T1000 (cell line): Measurements from ENCODE around the gene LBHD2.

Experiments
- DNase-seq: peaks from one replicate; lab custom pipeline; 2025; ENCODE audit warnings: mixed read lengths; lab: John Stamatoyannopoulos, UW

LBHD2 gene

GRCh38 chr14:103121121-103121845, 37.3 kb downstream of the LBHD2 start:
- DNase-seq: no peak

GRCh38 chr14:103121846-103122584, 38.0 kb downstream of the LBHD2 start:
- DNase-seq: peak; percentile 41

- DNase-seq: no peak
These were observed 38.6 kb downstream of the LBHD2 start for GRCh38 chr14:103122585-103122946.

GRCh38 chr14:103122947-103123633, 39.1 kb downstream of the LBHD2 start, which contains the start of gene TNFAIP2:
TSS of gene TNFAIP2 (plus strand) at chr14:103123461. CDS start at chr14:103126458, 2,997 bp downstream.
- DNase-seq: no peak

- no peak for DNase-seq
These were observed 39.9 kb downstream of the LBHD2 start for GRCh38 chr14:103123634-103124500.

GRCh38 chr14:103124501-103125001, 40.5 kb downstream of the LBHD2 start:
- DNase-seq: no peak

GRCh38 chr14:103125098-103126070, 41.4 kb downstream of the LBHD2 start:
- no peak for DNase-seq

- DNase-seq: no peak
These were observed 42.3 kb downstream of the LBHD2 start for GRCh38 chr14:103126088-103126872.

GRCh38 chr14:103126873-103127304, 42.9 kb downstream of the LBHD2 start:
- no peak for DNase-seq

- no peak for DNase-seq
These were observed 43.3 kb downstream of the LBHD2 start for GRCh38 chr14:103127356-103127755.

- DNase-seq: no peak
These were observed 44.0 kb downstream of the LBHD2 start for GRCh38 chr14:103127861-103128598.

GRCh38 chr14:103128631-103129300, 44.8 kb downstream of the LBHD2 start:
- DNase-seq: no peak

- DNase-seq: no peak
These were observed 45.4 kb downstream of the LBHD2 start for GRCh38 chr14:103129301-103130016.

GRCh38 chr14:103130017-103130764, 46.2 kb downstream of the LBHD2 start:
- no peak for DNase-seq

GRCh38 chr14:103130965-103131364, 47.0 kb downstream of the LBHD2 start:
- no peak for DNase-seq

- DNase-seq: no peak
These were observed 47.6 kb downstream of the LBHD2 start for GRCh38 chr14:103131580-103131979.
